GM10266 (cell line): ENCODE data around the gene SPTBN1.

Experiments
- DNase-seq: peaks from one replicate; pipeline ENCODE4 v3.0.0; 2012; ENCODE audit errors: extremely low spot score
- CTCF ChIP-seq: IDR thresholded peaks from 2 replicates; pipeline ENCODE4 v1.5.1; 2012; ENCODE audit warnings: mild to moderate bottlenecking, low read depth; ENCODE audit not compliant: control insufficient read depth, insufficient read depth; ENCODE audit errors: missing control alignments

The SPTBN1 gene

GRCh38 chr2:54701029-54701428, 244.9 kb downstream of the SPTBN1 start:
- TF ChIP-seq CTCF: no peak
- DNase-seq: no peak

GRCh38 chr2:54704238-54704637, 248.1 kb downstream of the SPTBN1 start:
- DNase-seq: no peak
- TF ChIP-seq CTCF: no peak

- peak; percentile 62 for TF ChIP-seq CTCF
- DNase-seq: peak; percentile 62
These were observed 248.8 kb downstream of the SPTBN1 start for GRCh38 chr2:54704688-54705605.

- no peak for TF ChIP-seq CTCF
- no peak for DNase-seq
These were observed 250.5 kb downstream of the SPTBN1 start for GRCh38 chr2:54706622-54707021.

GRCh38 chr2:54708584-54709335, 252.6 kb downstream of the SPTBN1 start:
- no peak for TF ChIP-seq CTCF
- DNase-seq: no peak

GRCh38 chr2:54709336-54709809, 253.2 kb downstream of the SPTBN1 start:
- DNase-seq: no peak

More at GRCh38 chr2:54709336-54709809, 253.2 kb downstream of the SPTBN1 start:
- TF ChIP-seq CTCF: no peak
